Umbilical cord (tissue), 2 donors: ENCODE measurements around the gene NCSTN. TPM values are rescaled to one million over a fixed set of nuclear protein-coding genes. Genes with fewer than 3 reads are reported as not detected.
A peak's percentile ranks its signal among the peaks of the same experiment; 100 is the strongest.

Experiments
- DNase-seq: peaks from one replicate; pipeline ENCODE4 v3.0.0-alpha.2; 2015; ENCODE audit warnings: low spot score
- total RNA-seq: library from RNA; depleted of rRNA; stranded (reverse); fragments of >200 nt; gene quantifications from one replicate; pipeline ENCODE4 v1.2.3, GENCODE V29; 2014; ENCODE audit warnings: low replicate concordance; ENCODE audit not compliant: insufficient read depth

Gene NCSTN
- total RNA-seq: 41.2 TPM

DNA sequence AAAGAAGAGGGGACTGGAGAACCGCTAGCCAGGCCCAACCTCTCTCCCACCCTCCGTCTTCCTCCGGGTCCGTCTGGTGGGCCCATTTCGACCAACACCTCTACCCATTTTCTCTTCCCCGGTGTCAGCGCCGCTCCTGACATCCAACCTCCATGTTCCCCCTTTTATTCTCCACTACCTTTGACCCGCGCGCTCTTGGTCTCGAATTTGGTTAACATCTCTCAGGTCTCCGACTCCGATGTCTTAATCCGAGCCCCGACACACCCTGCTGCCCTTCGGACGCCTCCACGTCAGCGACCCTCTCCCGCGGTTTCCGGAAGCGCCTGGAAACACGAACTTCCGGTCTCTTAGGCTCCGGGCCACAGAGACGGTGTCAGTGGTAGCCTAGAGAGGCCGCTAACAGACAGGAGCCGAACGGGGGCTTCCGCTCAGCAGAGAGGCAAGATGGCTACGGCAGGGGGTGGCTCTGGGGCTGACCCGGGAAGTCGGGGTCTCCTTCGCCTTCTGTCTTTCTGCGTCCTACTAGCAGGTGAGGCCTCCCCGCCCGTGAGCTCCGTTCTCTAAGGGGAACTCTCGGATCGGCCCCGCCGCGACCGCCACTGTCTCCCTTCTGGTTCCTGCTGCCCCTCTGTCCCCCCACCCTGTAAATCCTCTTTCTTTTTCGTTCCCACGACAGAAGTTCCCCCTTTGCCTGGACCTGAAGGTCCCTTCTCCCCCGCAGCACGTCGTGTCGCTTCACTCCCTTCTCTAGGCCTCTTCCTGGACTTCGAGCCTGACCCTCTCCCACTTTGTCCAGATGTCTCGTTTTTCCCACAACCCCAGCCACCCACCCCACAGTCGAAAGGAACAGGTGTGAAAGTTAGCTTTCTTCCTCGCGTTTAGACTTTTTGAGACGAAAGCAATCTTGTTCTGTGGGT is at the start of gene NCSTN, which contains the start of gene COPA:
TSS of gene NCSTN (plus strand) at position 431 of the 917 bp plus-strand sequence. CDS start at position 445, 14 bp downstream.
TSS of gene COPA (minus strand) at position 298 of the 917 bp plus-strand sequence. CDS start at position 218, 80 bp downstream.
- DNase-seq: peak; percentile 98

DNA sequence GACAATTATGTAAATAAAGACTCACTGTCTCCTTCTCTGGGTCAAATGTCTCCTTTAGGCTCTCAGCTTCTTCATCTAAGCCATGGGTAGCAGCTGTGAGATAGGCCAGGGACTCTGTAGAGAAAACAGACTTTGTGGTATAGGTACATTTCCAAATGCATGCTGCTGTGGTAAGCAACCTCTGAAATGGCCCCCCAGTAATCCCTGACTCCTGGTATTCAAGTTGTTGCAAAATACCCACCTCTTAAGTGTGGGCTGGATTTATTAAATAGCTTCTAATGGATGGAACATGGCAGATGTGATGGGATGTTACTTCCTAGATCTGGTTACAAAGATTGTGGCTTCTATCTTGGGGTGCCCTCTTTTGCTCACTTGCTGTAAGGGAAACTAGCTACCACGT is 47.1 kb upstream of the NCSTN start:
- no peak for DNase-seq

DNA sequence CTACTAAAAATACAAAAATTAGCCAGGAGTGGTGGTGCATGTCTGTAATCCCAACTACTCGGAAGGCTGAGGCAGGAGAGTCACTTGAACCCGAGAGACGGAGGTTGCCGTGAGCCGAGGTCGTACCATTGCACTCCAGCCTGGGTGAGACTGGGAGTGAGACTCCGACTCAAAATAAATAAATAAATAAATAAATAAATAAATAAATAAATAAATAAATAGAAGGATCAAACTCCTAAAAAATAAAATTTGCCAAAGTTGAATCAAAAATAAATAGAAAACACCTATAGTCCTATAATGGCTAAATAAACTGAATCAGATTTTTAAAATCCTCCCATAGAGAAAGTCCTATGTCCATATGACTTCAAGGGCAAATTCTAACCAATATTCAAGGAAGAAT is 43.0 kb upstream of the NCSTN start:
- no peak for DNase-seq

DNA sequence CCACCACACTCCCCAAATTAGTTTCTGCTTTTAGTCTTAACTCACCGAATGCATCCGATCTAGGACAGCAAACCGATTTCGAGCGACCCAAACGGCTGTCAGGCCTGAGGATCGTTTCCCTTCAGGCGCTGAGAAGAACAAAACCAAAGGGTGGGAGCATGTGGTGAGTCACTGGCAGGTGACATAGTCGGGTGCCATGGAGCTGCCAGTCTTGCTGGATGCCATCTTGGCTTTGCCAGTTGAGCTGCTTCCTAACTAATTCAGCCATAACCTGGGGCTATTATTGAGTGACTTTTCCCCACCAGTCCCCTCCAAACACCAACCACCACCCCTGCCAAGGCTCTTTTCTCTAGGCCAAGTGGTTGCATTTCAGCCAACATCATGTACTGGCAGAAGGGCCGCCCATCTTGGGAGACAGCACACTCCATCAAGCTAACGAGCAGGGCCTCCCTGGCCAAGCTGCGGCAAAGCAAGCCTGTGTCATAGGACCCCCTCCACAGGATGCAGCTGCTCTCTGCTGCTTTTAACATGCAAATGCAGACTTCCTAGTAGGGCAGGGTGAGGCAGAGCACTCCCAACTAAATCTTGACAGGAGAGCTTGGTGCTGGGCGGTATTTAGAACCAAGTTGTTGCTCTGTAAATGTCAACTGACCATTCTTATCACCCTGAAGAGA is 35.9 kb upstream of the NCSTN start:
- no peak for DNase-seq

DNA sequence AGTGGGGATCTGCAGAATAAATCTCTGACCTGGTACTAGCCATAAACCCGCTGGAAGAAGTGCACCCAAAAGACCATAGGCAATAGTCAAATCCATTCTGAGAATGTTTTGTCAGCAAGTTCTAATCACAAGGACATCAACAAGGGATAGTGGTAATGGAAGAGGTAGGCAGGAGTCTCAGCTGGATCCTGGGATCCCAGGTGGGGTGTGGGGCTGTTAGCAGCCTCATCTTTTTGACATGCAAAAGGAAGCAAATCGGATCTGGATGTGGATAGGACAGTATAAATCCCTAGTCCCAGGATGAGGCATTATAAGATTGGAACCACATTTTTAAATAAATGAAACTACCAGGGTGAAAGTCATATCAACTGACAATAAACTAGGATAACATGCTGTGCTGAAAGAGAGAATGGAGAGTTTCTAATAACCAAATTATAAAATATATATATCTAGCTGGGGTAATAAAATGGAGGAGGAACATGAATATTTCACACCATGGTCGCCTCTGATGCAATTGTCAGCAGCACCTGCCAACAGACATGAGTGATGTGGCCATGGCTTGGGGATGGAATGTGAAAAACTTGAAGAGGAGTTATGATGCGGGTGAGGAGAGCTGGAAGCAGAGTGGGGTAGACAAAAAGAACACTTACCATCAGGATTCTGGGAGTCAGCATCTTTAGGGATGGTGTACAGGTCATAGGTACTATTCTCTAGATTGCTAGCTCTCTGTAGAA is 34.6 kb upstream of the NCSTN start:
- no peak for DNase-seq

DNA sequence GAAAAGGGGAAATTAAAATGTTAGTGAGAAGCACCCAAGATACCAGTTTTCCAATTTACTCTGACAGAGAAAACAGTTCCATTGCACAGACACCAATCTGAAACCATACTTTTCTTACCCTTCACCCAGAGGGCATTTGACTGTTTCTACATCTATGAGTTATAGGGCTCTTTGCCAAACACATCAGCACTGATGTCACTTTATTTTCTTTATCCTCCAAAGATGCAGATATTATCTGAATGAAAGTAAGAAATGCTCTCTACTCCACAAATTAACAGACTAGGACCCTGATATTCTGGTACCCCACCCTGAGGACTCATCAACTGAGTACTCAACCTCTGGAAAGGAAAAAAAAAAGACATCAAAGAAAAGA is 34.0 kb upstream of the NCSTN start:
- DNase-seq: no peak

DNA sequence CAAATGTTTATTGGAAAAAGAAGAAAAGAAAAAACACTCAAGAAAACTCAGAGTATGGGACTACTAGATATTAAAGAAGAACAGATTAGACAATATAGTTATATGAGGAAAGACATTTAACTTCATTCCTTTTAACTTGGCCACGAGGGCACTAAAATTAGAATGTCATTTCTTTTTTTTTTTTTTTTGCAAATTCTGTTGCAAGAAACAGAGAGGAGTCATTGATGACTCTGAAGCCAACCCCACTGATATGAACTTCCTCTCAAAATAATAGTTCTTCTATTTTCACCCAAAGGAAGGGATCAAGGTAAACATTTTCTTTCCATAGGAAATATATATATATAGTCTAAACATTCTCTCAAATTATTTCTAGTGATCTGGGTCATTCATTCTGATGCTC is 33.6 kb upstream of the NCSTN start:
- no peak for DNase-seq

DNA sequence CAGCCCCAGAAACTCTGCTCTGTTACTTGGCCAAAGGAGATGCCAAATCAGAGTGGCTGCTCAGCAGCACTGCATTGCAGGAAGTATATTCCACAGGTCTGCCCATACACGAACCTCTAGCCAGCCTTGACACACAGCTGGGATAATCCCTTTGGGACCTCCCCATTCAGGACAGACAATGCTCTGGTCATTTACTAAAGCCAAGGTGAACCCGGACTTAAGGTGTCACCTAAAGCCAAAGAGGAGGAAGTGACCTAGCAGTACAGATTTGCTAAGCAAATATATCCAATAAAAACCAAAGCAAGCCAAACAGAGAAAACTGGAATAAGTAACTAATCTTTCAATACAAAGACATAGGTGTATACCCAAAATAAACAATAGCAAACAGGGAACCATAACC is 27.8 kb upstream of the NCSTN start:
- no peak for DNase-seq

DNA sequence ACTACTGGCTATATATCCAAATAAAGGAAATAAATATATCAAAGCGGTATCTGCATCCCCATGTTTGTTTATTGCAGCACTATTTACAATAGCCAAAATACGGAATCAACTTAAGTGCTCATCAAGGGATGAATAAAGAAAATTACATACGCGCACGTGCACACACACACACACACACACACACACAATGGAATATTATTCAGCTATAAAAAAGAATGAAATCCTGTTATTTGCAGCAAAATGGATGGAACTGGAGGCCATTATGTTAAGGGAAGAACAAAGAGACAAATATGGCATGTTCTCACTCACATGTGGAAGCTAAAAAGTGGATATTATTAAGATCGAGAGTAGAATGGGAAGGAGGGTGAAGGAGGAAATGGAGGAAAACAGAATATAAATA is 20.4 kb upstream of the NCSTN start:
- no peak for DNase-seq

DNA sequence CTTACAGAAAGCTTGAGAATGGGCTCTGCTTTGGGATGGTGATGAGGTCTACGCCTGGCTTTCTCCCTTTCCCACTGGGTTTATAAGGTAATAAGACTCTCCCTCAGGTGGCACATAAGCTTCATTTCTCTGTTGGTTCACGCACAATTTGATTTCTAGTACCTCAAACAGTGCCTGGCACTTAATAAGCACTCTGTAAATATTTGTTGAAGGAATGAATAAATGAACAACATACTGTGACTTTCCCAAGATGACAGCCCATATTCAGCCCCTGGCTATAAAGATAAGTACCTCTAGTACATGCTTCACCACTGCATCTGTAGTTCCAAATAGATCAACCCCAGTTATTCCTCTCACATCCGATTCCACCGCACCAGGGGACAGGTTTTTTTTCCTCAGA is 17.9 kb upstream of the NCSTN start:
- no peak for DNase-seq

DNA sequence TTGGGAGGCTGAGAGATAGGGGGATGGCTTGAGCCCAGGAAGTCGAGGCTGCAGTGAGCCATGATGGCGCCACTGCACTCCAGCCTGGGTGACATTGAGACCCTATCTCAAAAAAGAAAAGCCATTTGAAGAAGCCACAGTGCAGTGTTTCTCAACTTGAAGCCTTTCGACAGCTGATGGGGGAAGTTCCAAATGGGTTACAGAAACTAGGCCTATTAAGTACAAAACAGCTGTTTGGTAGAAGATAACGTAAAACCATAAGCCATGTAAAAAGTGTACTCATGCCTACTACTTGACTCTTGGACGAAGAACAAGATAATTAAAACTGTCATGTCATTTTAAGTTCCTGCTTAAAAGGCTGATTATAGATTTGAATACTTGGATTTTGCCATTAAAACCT is 16.8 kb upstream of the NCSTN start:
- DNase-seq: no peak

DNA sequence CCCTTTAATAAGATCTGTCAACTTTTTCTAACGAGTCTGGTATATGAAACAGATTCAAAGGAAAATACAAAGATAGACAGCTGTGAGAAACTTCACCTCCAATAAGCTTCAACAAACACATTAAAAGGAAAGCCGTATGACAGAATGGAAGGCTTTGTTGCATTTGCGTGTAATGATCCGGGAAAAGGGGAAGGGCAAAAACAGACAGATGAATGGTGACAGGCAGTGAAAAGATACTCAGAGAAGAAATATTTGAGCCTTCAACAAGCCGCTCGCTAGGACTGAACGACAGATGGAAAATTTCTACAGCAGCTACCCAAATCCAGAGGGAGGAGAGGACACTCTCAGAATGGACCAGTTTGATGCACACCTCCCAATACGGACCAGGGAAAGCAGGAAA is 15.0 kb upstream of the NCSTN start:
- DNase-seq: no peak

DNA sequence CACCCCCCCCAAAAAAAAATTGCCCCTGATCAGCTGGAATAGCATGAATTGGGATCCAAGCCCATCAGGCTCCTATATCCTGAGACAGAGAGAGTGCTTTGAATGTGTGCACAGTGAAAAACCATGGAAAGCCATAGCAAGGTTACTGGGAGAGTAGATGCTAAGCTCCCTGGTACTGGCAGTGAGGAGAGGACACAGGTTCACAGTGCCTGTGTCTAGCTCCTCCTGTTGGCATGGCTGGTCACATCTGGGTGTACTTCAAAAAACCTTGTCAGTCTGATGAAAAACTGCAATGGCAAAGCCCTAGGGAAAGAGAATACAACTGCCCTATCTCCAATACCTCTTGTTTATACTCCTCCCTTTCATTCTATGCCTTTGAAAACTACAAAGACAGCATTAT is 13.1 kb upstream of the NCSTN start:
- no peak for DNase-seq

DNA sequence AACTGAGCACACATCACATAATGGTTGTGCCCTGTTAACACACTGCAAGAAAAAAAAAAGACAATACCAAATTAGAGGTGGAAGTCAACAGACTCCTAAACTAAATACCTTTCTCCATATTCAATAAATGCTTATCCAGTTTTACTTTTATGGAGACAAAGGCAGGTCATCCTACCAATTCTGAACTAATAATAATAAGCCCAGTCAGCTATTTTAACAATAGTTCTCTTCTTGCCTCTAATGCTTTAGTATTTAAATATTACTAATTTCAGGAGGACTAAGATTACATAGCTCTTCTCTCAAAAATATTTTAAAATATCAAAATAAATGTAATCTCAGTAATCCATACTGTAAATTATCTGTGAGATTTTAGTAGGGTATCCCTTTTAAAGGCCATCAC is 10.7 kb upstream of the NCSTN start:
- DNase-seq: no peak

DNA sequence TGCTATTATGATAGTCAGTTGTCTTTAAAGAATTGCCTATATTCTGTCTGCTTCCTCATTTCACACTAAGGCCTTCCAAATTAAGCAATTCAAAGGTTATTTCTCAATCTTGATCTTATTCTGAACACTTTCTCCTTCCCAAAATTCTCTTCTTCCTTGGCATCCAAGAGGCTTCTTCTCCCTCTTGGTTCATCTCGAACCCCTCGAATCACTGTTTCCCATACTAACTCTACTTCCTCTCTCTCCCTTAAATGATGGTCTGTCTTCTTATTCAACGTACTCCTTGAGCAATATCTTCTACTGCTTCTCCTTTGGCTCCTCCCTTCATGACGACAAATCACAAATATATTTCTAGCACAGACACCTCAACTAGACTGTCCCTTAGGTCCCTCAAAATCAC is 4.6 kb upstream of the NCSTN start:
- DNase-seq: no peak

DNA sequence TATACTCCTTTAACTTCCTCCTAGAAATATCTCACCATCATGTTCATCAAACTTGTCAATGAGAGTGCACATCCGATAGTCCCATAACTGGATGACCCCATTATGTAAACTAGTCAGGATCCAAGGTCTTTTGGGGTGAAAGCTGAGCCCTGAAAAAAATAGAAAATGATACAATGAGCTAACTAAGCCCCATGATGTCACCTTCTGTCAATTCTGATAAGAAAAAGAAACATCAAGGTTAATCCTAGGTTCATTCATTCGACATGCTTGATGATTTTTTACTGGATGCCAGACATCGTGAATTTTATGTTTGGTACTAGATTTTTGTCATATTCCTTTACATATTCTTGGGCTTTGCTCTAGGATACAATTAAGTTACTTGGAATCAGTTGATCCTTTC is 3.0 kb upstream of the NCSTN start:
- no peak for DNase-seq

DNA sequence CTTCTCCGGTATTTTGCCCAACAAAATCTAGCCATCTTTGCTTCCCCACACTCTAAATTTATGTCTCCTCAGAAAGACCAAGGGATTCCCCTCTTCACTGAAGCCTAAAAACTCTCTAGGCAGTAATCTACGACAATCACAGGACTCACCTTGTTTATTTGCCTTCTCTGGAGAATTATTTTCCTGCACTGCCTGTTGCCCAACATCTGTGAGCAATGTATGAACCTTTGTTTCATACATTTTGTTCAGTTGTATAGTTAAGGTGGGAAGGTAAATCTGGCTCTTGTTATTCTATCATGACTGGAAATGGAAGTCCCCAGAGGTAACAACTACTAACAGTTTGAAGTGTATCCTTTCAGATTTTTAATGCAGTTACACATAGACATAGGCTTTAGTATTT is 2.3 kb upstream of the NCSTN start:
- DNase-seq: no peak

DNA sequence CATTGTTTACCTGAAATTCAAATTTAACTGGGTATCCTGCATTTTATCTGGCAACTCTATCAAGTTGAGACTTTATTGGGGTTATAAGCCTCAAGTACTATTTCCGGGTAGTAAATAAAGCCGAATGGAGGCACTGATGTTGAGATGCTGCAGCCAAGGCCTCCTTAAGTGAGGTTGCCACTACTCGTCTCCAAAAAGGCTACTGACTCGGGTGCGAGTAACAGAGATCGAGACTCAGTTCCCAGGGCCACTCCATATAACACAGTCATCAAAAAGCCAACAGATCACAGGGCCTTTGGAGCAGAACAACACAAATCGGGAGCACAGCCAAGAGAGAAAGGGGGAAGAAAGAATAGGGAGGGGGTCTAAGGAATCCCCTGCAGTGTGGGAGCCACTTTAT is 657 bp upstream of the NCSTN start:
- DNase-seq: peak; percentile 27

DNA sequence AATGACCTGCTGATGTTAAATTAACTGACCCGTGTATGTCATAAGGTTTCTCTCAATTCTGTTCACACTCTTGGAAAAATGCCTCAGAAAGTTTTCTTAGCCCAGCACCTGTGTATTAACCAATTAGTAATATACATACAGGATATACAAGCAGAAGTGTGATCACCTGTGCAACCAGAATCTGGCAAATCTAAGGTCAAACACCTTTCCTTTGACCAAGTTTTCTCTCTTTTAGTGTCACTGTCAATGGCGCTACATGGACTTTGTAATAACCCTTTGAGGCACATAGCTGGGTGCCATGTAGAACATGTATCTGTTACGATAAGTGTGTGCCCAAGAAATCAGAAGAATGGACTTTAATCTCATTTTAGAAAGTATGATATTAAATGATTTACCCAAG is 1.1 kb downstream of the NCSTN start:
- no peak for DNase-seq

DNA sequence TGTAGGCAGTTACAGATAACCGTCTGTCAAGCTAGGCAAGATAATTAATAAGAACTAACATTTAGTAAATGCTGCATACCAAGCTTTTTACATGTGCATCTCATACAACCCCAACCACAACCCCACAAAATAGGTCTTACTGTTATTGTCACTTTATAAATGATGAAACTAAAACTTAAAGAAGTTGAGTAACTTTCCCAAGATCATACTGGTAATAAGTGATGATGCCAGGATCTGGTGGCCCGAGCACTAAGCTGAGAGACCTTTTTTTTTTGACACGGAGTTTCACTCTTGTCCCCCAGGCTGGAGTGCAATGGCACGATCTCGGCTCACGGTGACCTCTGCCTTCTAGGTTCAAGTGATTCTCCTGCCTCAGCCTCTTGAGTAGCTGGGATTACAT is 1.8 kb downstream of the NCSTN start:
- no peak for DNase-seq

DNA sequence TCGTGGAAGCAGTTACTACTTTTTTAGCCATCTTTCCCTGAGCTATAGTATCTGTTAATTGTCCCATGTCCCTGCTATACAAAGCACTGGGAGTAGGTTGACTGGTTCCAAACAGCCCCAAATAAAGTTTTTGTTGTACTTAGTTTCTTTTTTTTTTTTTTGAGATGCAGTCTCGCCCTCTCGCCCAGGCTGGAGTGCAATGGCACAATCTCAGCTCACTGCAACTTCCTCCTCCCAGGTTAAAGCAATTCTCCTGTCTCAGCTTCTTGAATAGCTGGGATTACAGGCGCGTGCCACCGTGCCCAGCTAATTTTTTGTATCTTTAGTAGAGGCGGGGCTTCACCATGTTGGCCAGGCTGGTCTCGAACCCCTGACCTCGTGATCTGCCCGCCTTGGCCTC is 3.3 kb downstream of the NCSTN start:
- DNase-seq: no peak

DNA sequence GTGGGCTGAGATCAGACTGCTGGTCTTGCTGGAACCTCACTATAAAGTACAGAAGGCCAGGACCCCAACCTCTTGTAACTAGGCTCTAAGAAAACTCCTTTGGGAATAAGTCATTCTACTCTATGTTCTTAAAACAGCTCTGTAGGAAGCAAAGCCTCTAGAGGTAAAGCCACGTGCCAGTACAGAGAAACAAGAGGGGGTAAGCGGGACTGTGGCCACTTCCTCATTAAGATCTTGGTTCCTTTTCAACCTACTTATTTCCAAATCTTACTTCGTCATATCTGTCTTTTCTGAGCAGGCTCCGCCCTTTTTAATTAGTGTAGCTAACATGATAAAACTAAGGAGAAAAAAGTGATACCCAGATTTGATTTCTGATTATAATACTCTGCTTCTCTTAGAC is 3.8 kb downstream of the NCSTN start:
- no peak for DNase-seq
